Right atrium auricular region (tissue), 2 donors: Measurements from ENCODE around the gene KIF3C. TPM values are rescaled to one million over a fixed set of nuclear protein-coding genes. Genes with fewer than 3 reads are reported as not detected.

Experiments
- DNase-seq: peaks from one replicate; pipeline ENCODE4 v3.0.0-alpha.2; 2019; ENCODE audit warnings: low spot score
- H3K27ac ChIP-seq, 2 donors: fragments of 200-600 bp; sonication (generic); 1 replicate in 1 of 2; 2 replicates in 1 of 2; pipeline ENCODE4 v1.5.1; 2016 to 2019
- H3K27me3 ChIP-seq, 2 donors: fragments of 200-600 bp; sonication (generic); one replicate each; pipeline versions ENCODE4 v1.5.1 to v1.6.0; 2017 to 2019
- H3K36me3 ChIP-seq: fragments of 200-600 bp; sonication (generic); one replicate; pipeline ENCODE4 v1.5.1; 2016
- H3K4me1 ChIP-seq, 2 donors: fragments of 200-600 bp; sonication (generic); one replicate each; pipeline versions ENCODE4 v1.5.1 to v1.6.0; 2017 to 2019
- H3K4me3 ChIP-seq, 2 donors: fragments of 200-600 bp; sonication (generic); 1 replicate in 1 of 2; 2 replicates in 1 of 2; pipeline ENCODE4 v1.5.1; 2017 to 2019; ENCODE audit warnings: mild to moderate bottlenecking in 1 of 2, moderate library complexity in 1 of 2
- H3K9me3 ChIP-seq, 2 donors: fragments of 200-600 bp; sonication (generic); one replicate each; pipeline ENCODE4 v1.5.1; 2019
- total RNA-seq, 2 donors: library from RNA; depleted of rRNA; stranded (reverse); fragments of >200 nt; gene quantifications; one replicate each; pipeline ENCODE4 v1.1.0, GENCODE V29; 2016
- TF ChIP-seq, protein P1 (sequence below), 2 donors: fragments of 200-600 bp; sonication (generic); IDR thresholded peaks; one replicate each; pipeline ENCODE4 v1.5.1; 2019; ENCODE audit warnings: antibody characterized with exemption in 2 of 2

The KIF3C gene
- total RNA-seq, 2 donors from 2014 or later, result 3.3 to 3.5 TPM

DNA sequence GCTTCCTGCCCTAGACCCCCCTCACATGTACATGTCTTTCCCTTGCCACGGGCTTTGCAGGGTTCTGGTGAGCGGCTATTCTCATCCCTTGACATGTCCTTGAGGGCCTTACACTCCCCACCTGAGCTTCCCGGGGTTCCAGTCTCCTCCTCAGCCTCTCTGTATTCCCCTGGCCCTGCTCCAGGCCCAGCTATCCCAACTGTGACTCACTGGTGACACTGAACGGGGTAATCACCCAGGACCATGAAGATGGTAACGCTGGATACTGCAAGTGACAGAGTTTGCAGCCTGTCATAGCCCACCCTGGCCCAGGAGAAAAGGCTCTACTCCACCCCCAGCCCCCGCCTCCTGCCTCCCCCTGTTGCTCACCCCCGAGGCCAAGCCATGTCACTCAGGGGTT, 27.3 kb downstream of the KIF3C start:
- no peaks in the 10 kb centered on the region for H3K27me3 ChIP-seq
- DNase-seq, result no peak
- TF ChIP-seq, protein P1, sequence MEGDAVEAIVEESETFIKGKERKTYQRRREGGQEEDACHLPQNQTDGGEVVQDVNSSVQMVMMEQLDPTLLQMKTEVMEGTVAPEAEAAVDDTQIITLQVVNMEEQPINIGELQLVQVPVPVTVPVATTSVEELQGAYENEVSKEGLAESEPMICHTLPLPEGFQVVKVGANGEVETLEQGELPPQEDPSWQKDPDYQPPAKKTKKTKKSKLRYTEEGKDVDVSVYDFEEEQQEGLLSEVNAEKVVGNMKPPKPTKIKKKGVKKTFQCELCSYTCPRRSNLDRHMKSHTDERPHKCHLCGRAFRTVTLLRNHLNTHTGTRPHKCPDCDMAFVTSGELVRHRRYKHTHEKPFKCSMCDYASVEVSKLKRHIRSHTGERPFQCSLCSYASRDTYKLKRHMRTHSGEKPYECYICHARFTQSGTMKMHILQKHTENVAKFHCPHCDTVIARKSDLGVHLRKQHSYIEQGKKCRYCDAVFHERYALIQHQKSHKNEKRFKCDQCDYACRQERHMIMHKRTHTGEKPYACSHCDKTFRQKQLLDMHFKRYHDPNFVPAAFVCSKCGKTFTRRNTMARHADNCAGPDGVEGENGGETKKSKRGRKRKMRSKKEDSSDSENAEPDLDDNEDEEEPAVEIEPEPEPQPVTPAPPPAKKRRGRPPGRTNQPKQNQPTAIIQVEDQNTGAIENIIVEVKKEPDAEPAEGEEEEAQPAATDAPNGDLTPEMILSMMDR (IDR thresholded peaks at IDR 0.05), result no peak
- H3K36me3 ChIP-seq, result no peaks in the 10 kb centered on the region
- no peak overlapping the region for H3K4me3 ChIP-seq
- H3K9me3 ChIP-seq, result no peaks in the 10 kb centered on the region
- H3K27ac ChIP-seq, result no peak overlapping the region
- H3K4me1 ChIP-seq, result peaks cover 0 to under 1% of the 10 kb centered on the region in 2 donors

- no peak for DNase-seq
- Histone ChIP-seq H3K36me3 (no peaks in the 10 kb centered on the region), H3K27ac (no peak overlapping the region), H3K9me3 (no peaks in the 10 kb centered on the region), H3K4me1 (no peaks in the 10 kb centered on the region), H3K27me3 (no peaks in the 10 kb centered on the region), H3K4me3 (no peak overlapping the region)
- TF ChIP-seq, protein P1 (IDR thresholded peaks at IDR 0.05), result no peak
Observed at GRCh38 chr2:25954199-25954752, 28.0 kb downstream of the KIF3C start.

DNA sequence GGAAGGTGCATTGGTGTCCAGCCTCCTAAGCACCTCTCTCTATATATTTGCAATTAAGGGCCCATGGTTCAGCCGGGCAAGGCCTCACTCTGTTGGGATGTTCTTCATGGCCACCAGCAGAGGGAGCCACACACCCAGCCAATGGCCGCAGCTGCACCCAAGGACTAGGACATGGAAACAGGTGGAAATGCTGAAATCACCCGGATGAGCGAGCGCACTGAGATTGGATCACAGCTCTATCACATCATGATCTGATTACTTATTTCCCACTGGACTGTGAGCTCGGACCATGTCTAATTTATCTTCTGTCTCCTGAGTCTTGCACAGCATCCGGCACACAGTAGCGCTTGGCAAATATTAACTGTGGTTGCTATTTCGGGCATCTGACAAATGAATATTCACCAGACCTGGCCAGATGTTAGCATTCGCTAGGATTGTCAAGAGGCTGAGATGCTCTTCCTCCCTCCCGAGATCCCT, 31.2 kb downstream of the KIF3C start:
- TF ChIP-seq, protein P1 (IDR thresholded peaks at IDR 0.05), result peak; percentile 83 to 90
- H3K9me3 ChIP-seq, result no peaks in the 10 kb centered on the region
- no peaks in the 10 kb centered on the region for H3K36me3 ChIP-seq
- H3K4me3 ChIP-seq, result no peak overlapping the region
- no peak overlapping the region for H3K27ac ChIP-seq
- H3K27me3 ChIP-seq, result no peaks in the 10 kb centered on the region
- DNase-seq, result peak; percentile 72
- no peaks in the 10 kb centered on the region for H3K4me1 ChIP-seq

DNA sequence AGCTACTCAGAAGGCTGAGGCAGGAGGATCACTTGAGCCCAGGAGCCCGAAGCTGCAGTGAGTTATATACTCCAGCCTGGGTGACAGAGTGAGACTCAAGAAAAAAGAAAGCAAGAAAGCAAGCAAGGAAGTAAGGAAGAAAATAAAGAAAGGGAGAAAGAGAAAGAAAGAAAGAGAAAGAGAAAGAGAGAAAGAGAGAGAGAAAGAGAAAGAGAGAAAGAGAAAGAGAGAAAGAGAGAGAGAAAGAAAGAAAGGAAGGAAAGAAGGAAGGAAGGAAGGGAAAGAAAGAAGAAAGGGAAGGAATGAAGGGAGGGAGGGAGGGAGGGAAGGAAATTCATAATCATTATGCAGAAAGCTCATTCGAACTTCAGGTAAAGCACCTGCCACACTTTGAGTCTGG, 33.9 kb downstream of the KIF3C start:
- no peak overlapping the region for H3K27ac ChIP-seq
- no peak overlapping the region for H3K4me3 ChIP-seq
- TF ChIP-seq, protein P1 (IDR thresholded peaks at IDR 0.05), result no peak
- H3K36me3 ChIP-seq, result no peaks in the 10 kb centered on the region
- no peaks in the 10 kb centered on the region for H3K9me3 ChIP-seq
- no peaks in the 10 kb centered on the region for H3K27me3 ChIP-seq
- DNase-seq, result no peak
- no peaks in the 10 kb centered on the region for H3K4me1 ChIP-seq

GRCh38 chr2:25941042-25941441, 41.3 kb downstream of the KIF3C start:
- no peak for DNase-seq
- Histone ChIP-seq H3K4me3 (no peak overlapping the region), H3K27ac (no peak overlapping the region), H3K36me3 (no peaks in the 10 kb centered on the region), H3K4me1 (peaks cover 0 to 29% of the 10 kb centered on the region in 2 donors), H3K27me3 (no peaks in the 10 kb centered on the region), H3K9me3 (no peaks in the 10 kb centered on the region)
- TF ChIP-seq, protein P1 (IDR thresholded peaks at IDR 0.05), result no peak

- Histone ChIP-seq H3K4me1 (peaks cover 0 to 29% of the 10 kb centered on the region in 2 donors), H3K36me3 (no peaks in the 10 kb centered on the region), H3K27ac (peak overlapping the region; percentile 64 to 75), H3K9me3 (no peaks in the 10 kb centered on the region), H3K4me3 (no peak overlapping the region), H3K27me3 (no peaks in the 10 kb centered on the region)
- no peak for DNase-seq
- TF ChIP-seq, protein P1 (IDR thresholded peaks at IDR 0.05), result no peak
Observed at GRCh38 chr2:25939257-25939668, 43.0 kb downstream of the KIF3C start.
